AG09319 (cell line): ENCODE data around the gene WDFY1.
"Not testable (repeated sequence)": the region's sequence is repeated elsewhere in the genome, so short reads cannot be mapped to it uniquely, and the experiment has no call there.

Experiments
- DNase-seq: peaks from one replicate; pipeline ENCODE4 v3.0.0-alpha.2; 2010; ENCODE audit warnings: low read depth; ENCODE audit errors: extremely low read depth
- TF ChIP-seq, protein P1 (sequence below): IDR thresholded peaks from 2 replicates; pipeline ENCODE4 v1.5.1; 2011; ENCODE audit warnings: low read depth, mild to moderate bottlenecking, inconsistent platforms, low read length, moderate library complexity

WDFY1 gene

DNA sequence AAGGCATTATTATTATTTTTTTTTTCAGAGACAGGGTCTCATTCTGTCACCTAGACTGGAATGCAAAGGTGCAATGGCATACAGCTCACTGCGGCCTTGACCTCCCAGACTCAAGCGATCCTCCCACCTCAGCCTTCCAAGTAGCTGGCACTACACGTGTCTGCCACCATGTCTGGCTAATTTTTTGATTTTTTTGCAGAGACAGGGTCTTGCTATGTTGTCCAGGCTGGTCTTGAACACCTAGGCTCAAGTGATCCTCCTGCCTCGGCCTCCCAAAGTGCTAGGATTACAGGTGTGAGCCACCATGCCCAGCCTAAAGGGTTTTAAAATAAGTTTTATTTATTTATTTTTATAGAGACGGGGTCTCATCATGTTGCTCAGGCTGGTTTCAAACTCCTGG is 62.4 kb downstream of the WDFY1 start:
- TF ChIP-seq, protein P1, sequence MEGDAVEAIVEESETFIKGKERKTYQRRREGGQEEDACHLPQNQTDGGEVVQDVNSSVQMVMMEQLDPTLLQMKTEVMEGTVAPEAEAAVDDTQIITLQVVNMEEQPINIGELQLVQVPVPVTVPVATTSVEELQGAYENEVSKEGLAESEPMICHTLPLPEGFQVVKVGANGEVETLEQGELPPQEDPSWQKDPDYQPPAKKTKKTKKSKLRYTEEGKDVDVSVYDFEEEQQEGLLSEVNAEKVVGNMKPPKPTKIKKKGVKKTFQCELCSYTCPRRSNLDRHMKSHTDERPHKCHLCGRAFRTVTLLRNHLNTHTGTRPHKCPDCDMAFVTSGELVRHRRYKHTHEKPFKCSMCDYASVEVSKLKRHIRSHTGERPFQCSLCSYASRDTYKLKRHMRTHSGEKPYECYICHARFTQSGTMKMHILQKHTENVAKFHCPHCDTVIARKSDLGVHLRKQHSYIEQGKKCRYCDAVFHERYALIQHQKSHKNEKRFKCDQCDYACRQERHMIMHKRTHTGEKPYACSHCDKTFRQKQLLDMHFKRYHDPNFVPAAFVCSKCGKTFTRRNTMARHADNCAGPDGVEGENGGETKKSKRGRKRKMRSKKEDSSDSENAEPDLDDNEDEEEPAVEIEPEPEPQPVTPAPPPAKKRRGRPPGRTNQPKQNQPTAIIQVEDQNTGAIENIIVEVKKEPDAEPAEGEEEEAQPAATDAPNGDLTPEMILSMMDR = no peak
- DNase-seq = no peak

GRCh38 chr2:223880796-223881195 is 64.3 kb downstream of the WDFY1 start:
- no peak for DNase-seq
- TF ChIP-seq, protein P1 = no peak

DNA sequence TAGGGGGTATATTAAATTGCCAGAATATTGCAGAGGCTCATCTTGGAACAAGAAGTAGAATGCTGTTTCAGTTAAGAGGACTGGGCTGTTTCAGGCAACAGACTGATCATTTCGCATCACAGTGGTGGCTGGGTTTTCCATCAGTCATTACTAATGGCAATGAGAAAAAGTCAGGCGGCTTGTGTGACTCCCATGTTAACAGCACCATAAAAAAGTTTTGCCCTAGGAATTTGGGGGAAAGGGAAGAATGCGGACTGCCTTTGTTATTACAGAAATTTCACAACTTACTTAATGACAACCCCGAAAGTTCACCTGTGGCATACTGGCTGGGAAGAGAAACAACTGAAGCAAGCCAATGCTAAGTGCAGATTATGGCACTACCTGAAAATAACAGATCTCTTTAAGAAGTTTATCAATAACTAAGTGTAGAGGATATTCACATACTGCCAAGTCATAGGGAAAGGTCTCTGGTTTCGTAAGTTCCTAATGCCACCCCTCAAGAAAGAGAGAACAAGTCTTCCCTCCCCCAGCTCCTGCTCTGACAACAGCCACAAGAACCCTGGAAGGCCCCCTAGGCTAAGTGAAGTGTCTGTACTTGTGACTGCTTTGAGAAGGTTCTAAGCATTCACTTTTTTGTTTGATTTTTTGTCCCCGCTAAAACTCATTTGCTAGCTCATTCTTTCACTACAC is 67.3 kb downstream of the WDFY1 start:
- DNase-seq = no peak

DNA sequence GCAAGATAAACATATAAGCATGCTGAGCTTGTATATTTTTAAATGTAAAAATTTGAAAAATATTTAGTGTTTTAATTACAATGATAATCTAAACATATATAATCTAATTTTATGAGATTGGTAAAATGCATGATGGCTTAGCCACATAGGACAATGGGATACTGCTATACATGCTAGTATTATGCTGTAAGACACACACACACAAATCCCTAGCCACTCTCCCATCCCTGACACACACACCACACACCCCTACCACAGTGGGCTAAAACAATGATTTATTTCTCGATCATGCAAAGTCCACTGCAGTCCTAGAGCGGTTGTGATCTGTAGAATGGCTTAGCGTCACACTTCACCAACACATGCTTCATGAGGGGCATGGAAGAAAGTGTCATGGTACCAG is 71.5 kb downstream of the WDFY1 start:
- DNase-seq = no peak
- TF ChIP-seq, protein P1 = no peak

More for the DNA sequence above, 67.3 kb downstream of the WDFY1 start:
- TF ChIP-seq, protein P1 = no peak

DNA sequence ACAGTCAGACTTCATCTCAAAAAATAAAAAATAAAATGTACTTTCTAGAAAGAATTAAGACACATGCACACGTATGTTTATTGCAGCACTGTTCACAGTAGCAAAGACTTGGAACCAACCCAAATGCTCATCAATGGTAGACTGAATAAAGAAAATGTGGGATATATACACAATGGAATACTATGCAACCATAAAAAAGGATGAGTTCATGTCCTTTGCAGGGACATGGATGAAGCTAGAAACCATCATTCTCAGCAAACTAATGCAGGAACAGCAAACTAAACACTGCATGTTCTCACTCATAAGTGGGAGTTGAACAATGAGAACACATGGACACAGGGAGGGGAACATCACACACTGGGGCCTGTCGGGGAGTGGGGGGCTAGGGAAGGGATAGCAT is 72.4 kb downstream of the WDFY1 start:
- DNase-seq = not testable (repeated sequence)

- not testable (repeated sequence) for DNase-seq
These were observed 73.5 kb downstream of the WDFY1 start for GRCh38 chr2:223871661-223872060.

- no peak for DNase-seq
These were observed 74.1 kb downstream of the WDFY1 start for GRCh38 chr2:223870840-223871611.

GRCh38 chr2:223868005-223868404 is 77.1 kb downstream of the WDFY1 start:
- DNase-seq = no peak
- TF ChIP-seq, protein P1 = no peak

More at GRCh38 chr2:223870840-223871611, 74.1 kb downstream of the WDFY1 start:
- TF ChIP-seq, protein P1 = no peak
